SU-DHL-6 (cell line): ENCODE results near the gene TLL2.

Source experiments
- EZH2phosphoT487 ChIP-seq: fragments of 200-600 bp; sonication (generic), shearing (Covaris generic); conservative IDR thresholded peaks from 2 replicates; pipeline ENCODE4 v1.6.1; 2018; ENCODE audit warnings: mild to moderate bottlenecking, antibody characterized with exemption, low read length, moderate library complexity, mixed read lengths
- TF ChIP-seq, protein P1 (sequence below): fragments of 200-600 bp; sonication (generic); IDR thresholded peaks from one replicate; pipeline ENCODE4 v1.5.1; 2017; ENCODE audit warnings: antibody characterized with exemption, mild to moderate bottlenecking, low read length, moderate library complexity; ENCODE audit not compliant: insufficient read depth, poor library complexity, severe bottlenecking

- no peak for TF ChIP-seq EZH2phosphoT487
- TF ChIP-seq, protein P1, sequence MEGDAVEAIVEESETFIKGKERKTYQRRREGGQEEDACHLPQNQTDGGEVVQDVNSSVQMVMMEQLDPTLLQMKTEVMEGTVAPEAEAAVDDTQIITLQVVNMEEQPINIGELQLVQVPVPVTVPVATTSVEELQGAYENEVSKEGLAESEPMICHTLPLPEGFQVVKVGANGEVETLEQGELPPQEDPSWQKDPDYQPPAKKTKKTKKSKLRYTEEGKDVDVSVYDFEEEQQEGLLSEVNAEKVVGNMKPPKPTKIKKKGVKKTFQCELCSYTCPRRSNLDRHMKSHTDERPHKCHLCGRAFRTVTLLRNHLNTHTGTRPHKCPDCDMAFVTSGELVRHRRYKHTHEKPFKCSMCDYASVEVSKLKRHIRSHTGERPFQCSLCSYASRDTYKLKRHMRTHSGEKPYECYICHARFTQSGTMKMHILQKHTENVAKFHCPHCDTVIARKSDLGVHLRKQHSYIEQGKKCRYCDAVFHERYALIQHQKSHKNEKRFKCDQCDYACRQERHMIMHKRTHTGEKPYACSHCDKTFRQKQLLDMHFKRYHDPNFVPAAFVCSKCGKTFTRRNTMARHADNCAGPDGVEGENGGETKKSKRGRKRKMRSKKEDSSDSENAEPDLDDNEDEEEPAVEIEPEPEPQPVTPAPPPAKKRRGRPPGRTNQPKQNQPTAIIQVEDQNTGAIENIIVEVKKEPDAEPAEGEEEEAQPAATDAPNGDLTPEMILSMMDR: no peak
Measured at GRCh38 chr10:96408201-96408600, 105.5 kb downstream of the TLL2 start.
